H1 (cell line): ENCODE results near the gene THAP9.

Experiments used
- EP300 ChIP-seq, 2 experiments: IDR thresholded peaks; 1 replicate in 1 of 2; 2 replicates in 1 of 2; pipeline ENCODE4 v1.6.1; 2011 to 2012; ENCODE audit warnings: low read depth in 2 of 2, low read length in 2 of 2, mild to moderate bottlenecking in 2 of 2, borderline replicate concordance in 1 of 2, inconsistent platforms in 1 of 2, moderate library complexity in 1 of 2
- JUN ChIP-seq: IDR thresholded peaks from 2 replicates; pipeline ENCODE4 v1.6.1; 2011; ENCODE audit warnings: low read depth, mild to moderate bottlenecking, improper control_type of control experiment, low read length

GRCh38 chr4:82918091-82918490 is 17.6 kb downstream of the THAP9 start:
- TF ChIP-seq EP300 (IDR thresholded peaks at IDR 0.05; ENCODE audit: borderline replicate concordance in 1 of 2, low read depth in 2 of 2, low read length in 2 of 2) (no peak), JUN (no peak)
